ENCODE data around the gene WIPF3. TPM values are rescaled to one million over a fixed set of nuclear protein-coding genes. Genes with fewer than 3 reads are reported as not detected.

The WIPF3 gene
- total and polyA plus RNA-seq, 10 of the 15 experiments (the other 5 are each of a cell fraction or from before 2014, with no cell fraction given): 0.03 to 0.05 TPM; not detected in 8

GRCh38 chr7:29922921-29923700, 116.8 kb downstream of the WIPF3 start:
- no peak for TF ChIP-seq HCFC1 (IDR thresholded peaks at IDR 0.05; ENCODE audit: low read length)
- no peak for TF ChIP-seq MYC (IDR thresholded peaks at IDR 0.05; ENCODE audit: insufficient read depth, insufficient read length, insufficient replicate concordance, low read length, severe bottlenecking)
- Histone ChIP-seq H3K4me1 (ENCODE audit: control insufficient read depth, insufficient read depth, low read length) (no peaks in the 10 kb centered on the region), H3K4me3 (no peak overlapping the region), H3K9ac (ENCODE audit: control insufficient read depth, insufficient read depth, low read length) (no peak overlapping the region), H3K27ac (ENCODE audit: control insufficient read depth, insufficient read depth) (no peak overlapping the region), H3K36me3 (ENCODE audit: control insufficient read depth in 2 of 2, insufficient read depth in 2 of 2, low read length in 1 of 2) (peaks cover 4 to 12% of the 10 kb centered on the region in 2 experiments), H3K27me3 (replicated peaks in 1 of 2; ENCODE audit: control insufficient read depth in 2 of 2, insufficient read depth in 2 of 2, low read length in 1 of 2) (no peaks in the 10 kb centered on the region), H3K4me2 (ENCODE audit: control insufficient read depth, insufficient read depth) (no peak overlapping the region), H3K79me2 (ENCODE audit: control insufficient read depth, insufficient read depth, low read length) (no peaks in the 10 kb centered on the region), H3K9me3 (replicated peaks; ENCODE audit: control insufficient read depth, insufficient read depth, low read length) (no peaks in the 10 kb centered on the region), H2AFZ (ENCODE audit: control insufficient read depth, low read depth, low read length) (no peak overlapping the region), H4K20me1 (ENCODE audit: control insufficient read depth, insufficient read depth) (no peaks in the 10 kb centered on the region; the same call in 1 of the 2 replicates)
- ATAC-seq (no peak), FAIRE-seq (no peak), DNase-seq (ENCODE audit: low read depth, low spot score) (no peak)
- ChIA-PET POLR2A (interaction anchor here (0.8 kb wide), 1 partner anchor 16 kb away, joined by 3 read pairs; no protein-coding TSS in a partner anchor), RAD21 (ENCODE audit: unreplicated experiment) (no interaction called here), CTCF (interaction anchor here (1.6 to 3.7 kb wide), 13 partner anchors 7 to 288 kb away, joined by 5 to 68 read pairs (median 15); no protein-coding TSS in a partner anchor), SMC1A (ENCODE audit: uncharacterized antibody, unreplicated experiment) (interaction anchor here (2.3 to 3.6 kb wide), 3 partner anchors 138 to 176 kb away, joined by 5 to 40 read pairs (median 17); no protein-coding TSS in a partner anchor)
- intact Hi-C loops (cut with micrococcal nuclease; ENCODE audit: unreplicated experiment) (loop anchor here (5.0 to 10.0 kb wide), 2 partner anchors 46 to 998 kb away; no protein-coding TSS in a partner anchor), in situ Hi-C loops (cut with MboI) (no loop called here)
- BruUV-seq (replicated peaks): no TSS peak
- 86% methylated on average over 7 of the region's 7 CpGs for WGBS (ENCODE audit: insufficient coverage, insufficient replicate concordance, low lambda C conversion rate, missing lambda C conversion rate)

- Histone ChIP-seq H3K27me3 (replicated peaks in 1 of 2; ENCODE audit: control insufficient read depth in 2 of 2, insufficient read depth in 2 of 2, low read length in 1 of 2) (no peaks in the 10 kb centered on the region), H3K9ac (ENCODE audit: control insufficient read depth, insufficient read depth, low read length) (no peak overlapping the region), H3K4me3 (no peak overlapping the region), H3K4me2 (ENCODE audit: control insufficient read depth, insufficient read depth) (no peak overlapping the region), H3K27ac (ENCODE audit: control insufficient read depth, insufficient read depth) (no peak overlapping the region), H3K36me3 (ENCODE audit: control insufficient read depth in 2 of 2, insufficient read depth in 2 of 2, low read length in 1 of 2) (peaks cover 4 to 7% of the 10 kb centered on the region in 2 experiments), H4K20me1 (ENCODE audit: control insufficient read depth, insufficient read depth) (no peaks in the 10 kb centered on the region; the same call in 1 of the 2 replicates), H3K9me3 (replicated peaks; ENCODE audit: control insufficient read depth, insufficient read depth, low read length) (no peaks in the 10 kb centered on the region), H3K4me1 (ENCODE audit: control insufficient read depth, insufficient read depth, low read length) (no peaks in the 10 kb centered on the region), H2AFZ (ENCODE audit: control insufficient read depth, low read depth, low read length) (no peak overlapping the region), H3K79me2 (ENCODE audit: control insufficient read depth, insufficient read depth, low read length) (no peaks in the 10 kb centered on the region)
- ChIA-PET SMC1A (ENCODE audit: uncharacterized antibody, unreplicated experiment) (interaction anchor here (1.4 kb wide), 1 partner anchor 138 kb away, joined by 4 read pairs; no protein-coding TSS in a partner anchor), RAD21 (ENCODE audit: unreplicated experiment) (no interaction called here), POLR2A (no interaction called here), CTCF (interaction anchor here (1.6 kb wide), 1 partner anchor 9 kb away, joined by 6 read pairs; no protein-coding TSS in a partner anchor)
- ATAC-seq (no peak), FAIRE-seq (no peak), DNase-seq (ENCODE audit: low read depth, low spot score) (no peak)
- WGBS (ENCODE audit: insufficient coverage, insufficient replicate concordance, low lambda C conversion rate, missing lambda C conversion rate): 94% methylated on average over 9 of the region's 9 CpGs
- no TSS peak for BruUV-seq (replicated peaks)
- intact Hi-C loops (cut with micrococcal nuclease; ENCODE audit: unreplicated experiment) (loop anchor here (5.0 to 10.0 kb wide), 2 partner anchors 47 to 999 kb away; no protein-coding TSS in a partner anchor), in situ Hi-C loops (cut with MboI) (no loop called here)
- TF ChIP-seq FOXM1 (IDR thresholded peaks at IDR 0.05; ENCODE audit: low read depth, low read length): no peak
- no peak for TF ChIP-seq IRF5 (IDR thresholded peaks at IDR 0.05; ENCODE audit: borderline replicate concordance)
- TF ChIP-seq CEBPB (IDR thresholded peaks at IDR 0.05; ENCODE audit: borderline replicate concordance in 1 of 2, low read depth in 2 of 2, low read length in 2 of 2): no peak
- TF ChIP-seq CREB1 (IDR thresholded peaks at IDR 0.05; ENCODE audit: low read depth): no peak
- TF ChIP-seq NFYA (IDR thresholded peaks at IDR 0.05; ENCODE audit: borderline replicate concordance, low read depth, low read length): no peak
- no peak for TF ChIP-seq EP300 (IDR thresholded peaks at IDR 0.05; ENCODE audit: borderline replicate concordance in 1 of 2, control insufficient read depth in 1 of 2, low read depth in 2 of 2, low read length in 2 of 2)
- no peak for TF ChIP-seq POLR2A (IDR thresholded peaks at IDR 0.05; ENCODE audit: low read depth, low read length)
- no peak for TF ChIP-seq SUZ12 (IDR thresholded peaks at IDR 0.05; ENCODE audit: unreplicated experiment)
- no peak for TF ChIP-seq BCL3 (IDR thresholded peaks at IDR 0.05; ENCODE audit: borderline replicate concordance, insufficient read depth, low read depth, low read length, poor library complexity, severe bottlenecking)
- no peak for TF ChIP-seq TCF12 (IDR thresholded peaks at IDR 0.05; ENCODE audit: low read depth, low read length)
Measured at GRCh38 chr7:29924006-29924405, 117.7 kb downstream of the WIPF3 start.

All from GM12878 (cell line).